GM23338 (cell line): ENCODE results near the gene CCDC69.

ENCODE experiments used
- EZH2phosphoT487 ChIP-seq: fragments of 200-600 bp; sonication (generic); IDR thresholded peaks from one replicate; pipeline ENCODE4 v1.8.1; 2018; ENCODE audit warnings: antibody characterized with exemption; ENCODE audit not compliant: unreplicated experiment
- POLR2AphosphoS5 ChIP-seq: IDR thresholded peaks from 2 replicates; pipeline ENCODE4 v1.6.1; 2016; ENCODE audit warnings: antibody characterized with exemption, low read depth
- TF ChIP-seq, protein P1 (sequence below): IDR thresholded peaks from one replicate; pipeline ENCODE4 v1.6.1; 2018; ENCODE audit warnings: antibody characterized with exemption; ENCODE audit not compliant: unreplicated experiment
- TF ChIP-seq, protein P2 (sequence below), 2 experiments: fragments of 200-600 bp in 1 of 2; sonication (generic) in 1 of 2; conservative IDR thresholded peaks; 2 replicates each; pipeline versions ENCODE4 v1.5.1 to v1.6.1; 2016 to 2017; ENCODE audit warnings: antibody characterized with exemption in 2 of 2, low read depth in 2 of 2, mild to moderate bottlenecking in 2 of 2, moderate library complexity in 1 of 2

DNA sequence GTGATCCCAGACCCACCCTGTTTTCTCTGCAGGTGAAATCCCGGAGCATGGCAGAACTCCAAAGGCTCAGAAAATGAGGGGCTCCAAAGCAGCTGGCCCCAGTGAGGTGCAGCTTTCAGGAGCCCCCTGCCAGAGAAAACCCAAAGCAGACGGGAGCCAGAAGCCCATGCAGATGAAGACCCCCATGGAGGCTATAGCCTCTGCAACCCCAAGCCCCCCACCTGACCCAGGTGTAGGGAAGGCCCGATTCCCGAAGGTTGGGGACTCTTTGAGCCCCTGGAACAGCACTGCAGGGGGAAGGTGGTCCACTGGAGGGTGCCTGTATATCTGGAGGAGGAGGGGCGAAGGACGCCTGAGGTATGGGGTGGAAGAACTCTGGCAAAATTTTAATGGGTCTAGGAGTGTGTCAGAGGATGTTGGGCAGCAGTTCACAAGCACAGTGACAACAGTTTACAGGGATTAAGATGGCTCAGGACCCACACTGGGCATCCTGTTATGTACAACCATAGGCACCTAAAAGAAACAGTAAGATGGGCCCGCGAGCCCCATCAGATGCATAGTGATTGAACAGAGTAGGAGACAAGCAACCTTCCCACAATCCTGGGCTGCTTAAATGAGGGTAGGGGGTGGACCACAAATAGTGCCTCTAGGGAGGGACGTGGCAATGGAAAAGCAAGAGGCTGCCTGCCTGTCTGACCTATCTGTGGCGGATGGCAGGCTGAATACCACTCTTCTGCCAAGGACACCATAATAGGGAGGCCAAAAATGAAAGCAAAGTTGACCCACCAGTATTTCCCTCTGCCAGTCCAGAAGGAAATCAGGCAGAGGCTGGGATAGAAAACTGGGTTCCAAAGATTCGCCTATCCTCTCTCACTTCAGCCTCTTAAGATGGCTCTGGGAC is 49.9 kb downstream of the CCDC69 start:
- TF ChIP-seq, protein P1, sequence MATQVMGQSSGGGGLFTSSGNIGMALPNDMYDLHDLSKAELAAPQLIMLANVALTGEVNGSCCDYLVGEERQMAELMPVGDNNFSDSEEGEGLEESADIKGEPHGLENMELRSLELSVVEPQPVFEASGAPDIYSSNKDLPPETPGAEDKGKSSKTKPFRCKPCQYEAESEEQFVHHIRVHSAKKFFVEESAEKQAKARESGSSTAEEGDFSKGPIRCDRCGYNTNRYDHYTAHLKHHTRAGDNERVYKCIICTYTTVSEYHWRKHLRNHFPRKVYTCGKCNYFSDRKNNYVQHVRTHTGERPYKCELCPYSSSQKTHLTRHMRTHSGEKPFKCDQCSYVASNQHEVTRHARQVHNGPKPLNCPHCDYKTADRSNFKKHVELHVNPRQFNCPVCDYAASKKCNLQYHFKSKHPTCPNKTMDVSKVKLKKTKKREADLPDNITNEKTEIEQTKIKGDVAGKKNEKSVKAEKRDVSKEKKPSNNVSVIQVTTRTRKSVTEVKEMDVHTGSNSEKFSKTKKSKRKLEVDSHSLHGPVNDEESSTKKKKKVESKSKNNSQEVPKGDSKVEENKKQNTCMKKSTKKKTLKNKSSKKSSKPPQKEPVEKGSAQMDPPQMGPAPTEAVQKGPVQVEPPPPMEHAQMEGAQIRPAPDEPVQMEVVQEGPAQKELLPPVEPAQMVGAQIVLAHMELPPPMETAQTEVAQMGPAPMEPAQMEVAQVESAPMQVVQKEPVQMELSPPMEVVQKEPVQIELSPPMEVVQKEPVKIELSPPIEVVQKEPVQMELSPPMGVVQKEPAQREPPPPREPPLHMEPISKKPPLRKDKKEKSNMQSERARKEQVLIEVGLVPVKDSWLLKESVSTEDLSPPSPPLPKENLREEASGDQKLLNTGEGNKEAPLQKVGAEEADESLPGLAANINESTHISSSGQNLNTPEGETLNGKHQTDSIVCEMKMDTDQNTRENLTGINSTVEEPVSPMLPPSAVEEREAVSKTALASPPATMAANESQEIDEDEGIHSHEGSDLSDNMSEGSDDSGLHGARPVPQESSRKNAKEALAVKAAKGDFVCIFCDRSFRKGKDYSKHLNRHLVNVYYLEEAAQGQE: no peak
- no peak for TF ChIP-seq POLR2AphosphoS5
- TF ChIP-seq, protein P2, sequence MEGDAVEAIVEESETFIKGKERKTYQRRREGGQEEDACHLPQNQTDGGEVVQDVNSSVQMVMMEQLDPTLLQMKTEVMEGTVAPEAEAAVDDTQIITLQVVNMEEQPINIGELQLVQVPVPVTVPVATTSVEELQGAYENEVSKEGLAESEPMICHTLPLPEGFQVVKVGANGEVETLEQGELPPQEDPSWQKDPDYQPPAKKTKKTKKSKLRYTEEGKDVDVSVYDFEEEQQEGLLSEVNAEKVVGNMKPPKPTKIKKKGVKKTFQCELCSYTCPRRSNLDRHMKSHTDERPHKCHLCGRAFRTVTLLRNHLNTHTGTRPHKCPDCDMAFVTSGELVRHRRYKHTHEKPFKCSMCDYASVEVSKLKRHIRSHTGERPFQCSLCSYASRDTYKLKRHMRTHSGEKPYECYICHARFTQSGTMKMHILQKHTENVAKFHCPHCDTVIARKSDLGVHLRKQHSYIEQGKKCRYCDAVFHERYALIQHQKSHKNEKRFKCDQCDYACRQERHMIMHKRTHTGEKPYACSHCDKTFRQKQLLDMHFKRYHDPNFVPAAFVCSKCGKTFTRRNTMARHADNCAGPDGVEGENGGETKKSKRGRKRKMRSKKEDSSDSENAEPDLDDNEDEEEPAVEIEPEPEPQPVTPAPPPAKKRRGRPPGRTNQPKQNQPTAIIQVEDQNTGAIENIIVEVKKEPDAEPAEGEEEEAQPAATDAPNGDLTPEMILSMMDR (conservative IDR thresholded peaks at IDR 0.05; ENCODE audit: low read depth in 2 of 2): no peak
- no peak for TF ChIP-seq EZH2phosphoT487
